Parathyroid adenoma (tissue), 2 donors: ENCODE measurements around the gene LNP1.

Experiments
- H2AFZ ChIP-seq: fragments of 300-600 bp; sonication (generic); one replicate; pipeline ENCODE4 v1.7.0; 2017; ENCODE audit warnings: antibody characterized with exemption, mild to moderate bottlenecking
- H3K27ac ChIP-seq: fragments of 300-600 bp; sonication (generic); one replicate; pipeline ENCODE4 v1.7.0; 2017
- H3K27me3 ChIP-seq: fragments of 300-600 bp; sonication (generic); one replicate; pipeline ENCODE4 v1.7.0; 2017; ENCODE audit warnings: low read length; ENCODE audit not compliant: control insufficient read depth, insufficient read depth
- H3K36me3 ChIP-seq: fragments of 300-600 bp; sonication (generic); one replicate; pipeline ENCODE4 v1.7.0; 2017; ENCODE audit warnings: low read length; ENCODE audit not compliant: control insufficient read depth, insufficient read depth
- H3K4me1 ChIP-seq: fragments of 300-600 bp; sonication (generic); one replicate; pipeline ENCODE4 v1.7.0; 2017; ENCODE audit warnings: control low read depth
- H3K4me2 ChIP-seq: fragments of 300-600 bp; sonication (generic); one replicate; pipeline ENCODE4 v1.7.0; 2017; ENCODE audit warnings: low read length
- H3K4me3 ChIP-seq: fragments of 300-600 bp; sonication (generic); one replicate; pipeline ENCODE4 v1.7.0; 2017; ENCODE audit warnings: low read depth, low read length
- H3K79me2 ChIP-seq: fragments of 300-600 bp; sonication (generic); one replicate; pipeline ENCODE4 v1.7.0; 2017; ENCODE audit warnings: control low read depth
- H3K9ac ChIP-seq: fragments of 300-600 bp; sonication (generic); one replicate; pipeline ENCODE4 v1.7.0; 2017; ENCODE audit warnings: mild to moderate bottlenecking
- H3K9me3 ChIP-seq: fragments of 300-600 bp; sonication (generic); one replicate; pipeline ENCODE4 v1.7.0; 2017; ENCODE audit warnings: low read length; ENCODE audit not compliant: control insufficient read depth
- TF ChIP-seq, protein P1 (sequence below): fragments of 300-600 bp; sonication (generic); IDR thresholded peaks from one replicate; pipeline ENCODE4 v1.7.0; 2017; ENCODE audit warnings: antibody characterized with exemption, mild to moderate bottlenecking
- donor health status: primary hyperparathyroidism.

LNP1 gene

DNA sequence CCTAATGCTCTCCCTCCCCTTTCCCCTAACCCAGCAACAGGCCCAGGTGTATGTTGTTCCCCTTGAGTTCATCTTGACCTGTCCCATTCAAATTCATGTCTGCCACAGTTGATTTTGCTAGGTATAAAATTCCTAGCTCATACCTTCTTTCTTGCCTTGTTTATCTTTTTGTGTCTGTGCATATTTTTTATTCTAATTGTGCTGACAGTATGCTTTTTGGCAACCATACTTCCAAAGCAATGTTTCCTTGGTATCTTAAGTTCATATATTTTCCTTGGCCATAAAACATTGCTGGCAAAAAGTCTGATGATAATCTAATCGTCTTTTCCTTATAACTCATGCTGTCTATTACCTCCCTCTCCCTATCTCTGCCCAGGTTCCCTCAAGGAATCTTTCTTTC lies 15.5 kb downstream of the LNP1 start:
- no peaks in the 10 kb centered on the region for H3K36me3 ChIP-seq
- no peak overlapping the region for H3K27ac ChIP-seq
- H3K27me3 ChIP-seq = no peaks in the 10 kb centered on the region
- H3K4me1 ChIP-seq = no peaks in the 10 kb centered on the region
- H3K4me2 ChIP-seq = no peak overlapping the region
- no peak overlapping the region for H3K9ac ChIP-seq
- H3K79me2 ChIP-seq = no peaks in the 10 kb centered on the region
- TF ChIP-seq, protein P1, sequence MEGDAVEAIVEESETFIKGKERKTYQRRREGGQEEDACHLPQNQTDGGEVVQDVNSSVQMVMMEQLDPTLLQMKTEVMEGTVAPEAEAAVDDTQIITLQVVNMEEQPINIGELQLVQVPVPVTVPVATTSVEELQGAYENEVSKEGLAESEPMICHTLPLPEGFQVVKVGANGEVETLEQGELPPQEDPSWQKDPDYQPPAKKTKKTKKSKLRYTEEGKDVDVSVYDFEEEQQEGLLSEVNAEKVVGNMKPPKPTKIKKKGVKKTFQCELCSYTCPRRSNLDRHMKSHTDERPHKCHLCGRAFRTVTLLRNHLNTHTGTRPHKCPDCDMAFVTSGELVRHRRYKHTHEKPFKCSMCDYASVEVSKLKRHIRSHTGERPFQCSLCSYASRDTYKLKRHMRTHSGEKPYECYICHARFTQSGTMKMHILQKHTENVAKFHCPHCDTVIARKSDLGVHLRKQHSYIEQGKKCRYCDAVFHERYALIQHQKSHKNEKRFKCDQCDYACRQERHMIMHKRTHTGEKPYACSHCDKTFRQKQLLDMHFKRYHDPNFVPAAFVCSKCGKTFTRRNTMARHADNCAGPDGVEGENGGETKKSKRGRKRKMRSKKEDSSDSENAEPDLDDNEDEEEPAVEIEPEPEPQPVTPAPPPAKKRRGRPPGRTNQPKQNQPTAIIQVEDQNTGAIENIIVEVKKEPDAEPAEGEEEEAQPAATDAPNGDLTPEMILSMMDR = no peak
- H3K9me3 ChIP-seq = no peaks in the 10 kb centered on the region
- H3K4me3 ChIP-seq = no peak overlapping the region
- H2AFZ ChIP-seq = no peak overlapping the region

DNA sequence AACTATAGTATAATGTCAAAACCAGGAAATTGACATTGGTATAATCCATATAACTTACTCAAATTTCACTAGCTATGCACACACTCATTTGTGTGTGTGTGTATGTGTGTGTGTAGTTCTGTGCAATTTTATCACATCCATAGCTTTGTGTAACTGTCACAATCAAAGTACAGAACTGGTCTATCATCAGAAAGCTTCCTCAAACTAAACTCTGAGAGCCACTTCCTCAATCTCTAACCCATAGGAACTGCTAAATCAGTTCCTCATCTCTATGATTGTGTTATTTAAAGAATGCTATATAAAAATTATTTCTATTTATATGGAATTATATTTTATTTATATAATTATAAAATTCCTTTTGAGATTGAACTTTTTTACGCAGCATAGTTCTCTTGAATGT lies 18.1 kb downstream of the LNP1 start:
- Histone ChIP-seq H3K9ac (no peak overlapping the region), H3K4me2 (no peak overlapping the region), H2AFZ (no peak overlapping the region), H3K9me3 (no peaks in the 10 kb centered on the region), H3K4me1 (no peaks in the 10 kb centered on the region), H3K27ac (no peak overlapping the region), H3K4me3 (no peak overlapping the region), H3K27me3 (no peaks in the 10 kb centered on the region), H3K79me2 (no peaks in the 10 kb centered on the region), H3K36me3 (no peaks in the 10 kb centered on the region)
- TF ChIP-seq, protein P1 = no peak

DNA sequence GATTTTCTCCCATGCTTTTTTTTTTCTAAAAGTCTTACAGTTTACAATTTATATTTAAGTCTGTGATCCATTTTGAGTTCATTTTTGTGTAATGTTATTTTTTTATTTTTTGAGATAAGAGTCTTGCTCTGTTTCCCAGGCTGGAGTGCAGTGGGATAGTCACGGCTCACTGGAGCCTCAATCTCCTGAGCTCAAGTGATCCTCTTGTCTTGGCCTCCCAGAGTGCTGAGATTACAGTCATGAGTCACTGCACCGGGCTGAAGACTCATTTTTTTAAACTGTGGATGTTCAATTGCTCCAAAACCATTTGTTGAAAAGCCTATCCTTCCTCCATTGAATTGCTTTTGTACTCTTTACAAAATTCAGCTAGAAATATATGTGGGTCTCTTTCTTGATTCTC lies 19.5 kb downstream of the LNP1 start:
- TF ChIP-seq, protein P1 = no peak
- no peaks in the 10 kb centered on the region for H3K27me3 ChIP-seq
- H3K4me2 ChIP-seq = no peak overlapping the region

DNA sequence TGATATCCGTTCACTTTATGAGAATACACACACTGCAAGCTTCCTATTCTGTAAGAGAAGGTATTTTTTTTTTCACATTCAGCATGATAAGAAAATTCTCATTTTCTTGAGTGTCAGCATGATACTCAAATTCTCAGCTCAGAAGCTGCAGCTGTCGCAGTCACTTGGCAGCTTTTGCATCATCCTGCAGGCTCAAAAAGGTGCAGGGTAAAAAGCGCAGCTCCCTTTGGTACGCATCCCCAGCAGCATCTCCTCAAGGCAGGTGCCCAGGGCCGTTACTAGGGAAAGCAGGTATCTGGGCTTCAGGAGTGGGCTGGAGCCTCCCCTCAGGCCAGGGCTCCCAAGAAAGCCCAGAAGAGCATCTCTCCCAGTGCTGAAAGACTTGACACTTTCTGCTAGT lies 22.3 kb downstream of the LNP1 start:
- H3K9ac ChIP-seq = no peak overlapping the region
- no peaks in the 10 kb centered on the region for H3K4me1 ChIP-seq
- no peak overlapping the region for H2AFZ ChIP-seq
- TF ChIP-seq, protein P1 = no peak
- H3K79me2 ChIP-seq = no peaks in the 10 kb centered on the region
- no peaks in the 10 kb centered on the region for H3K27me3 ChIP-seq
- H3K4me3 ChIP-seq = no peak overlapping the region
- H3K27ac ChIP-seq = no peak overlapping the region
- no peaks in the 10 kb centered on the region for H3K36me3 ChIP-seq
- no peak overlapping the region for H3K4me2 ChIP-seq
- H3K9me3 ChIP-seq = no peaks in the 10 kb centered on the region

More for the DNA sequence above, 19.5 kb downstream of the LNP1 start:
- Histone ChIP-seq H3K27ac (no peak overlapping the region), H3K36me3 (no peaks in the 10 kb centered on the region), H3K9me3 (no peaks in the 10 kb centered on the region), H3K9ac (no peak overlapping the region), H3K4me1 (no peaks in the 10 kb centered on the region), H3K79me2 (no peaks in the 10 kb centered on the region), H3K4me3 (no peak overlapping the region), H2AFZ (no peak overlapping the region)

DNA sequence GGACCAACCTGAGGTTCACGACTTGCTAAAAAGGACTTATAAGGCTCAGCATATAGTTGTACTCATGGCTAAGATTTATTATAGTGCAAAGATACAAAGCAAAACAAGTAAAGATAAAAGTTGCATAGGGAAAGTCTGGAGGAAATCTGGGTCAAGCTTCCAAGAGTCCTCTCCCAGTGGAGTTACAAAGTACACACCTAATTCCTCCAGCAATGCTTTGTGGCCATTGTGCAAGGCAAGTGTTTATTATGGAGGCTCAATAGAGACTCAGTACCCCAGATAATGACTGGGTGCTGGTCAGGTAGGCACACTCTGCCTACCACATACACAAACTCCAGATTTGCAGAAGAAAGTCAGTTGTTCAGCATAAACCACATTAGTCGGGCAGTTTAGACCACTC lies 22.9 kb downstream of the LNP1 start:
- Histone ChIP-seq H2AFZ (no peak overlapping the region), H3K36me3 (no peaks in the 10 kb centered on the region), H3K4me2 (no peak overlapping the region), H3K4me1 (no peaks in the 10 kb centered on the region), H3K9ac (no peak overlapping the region), H3K79me2 (no peaks in the 10 kb centered on the region), H3K9me3 (no peaks in the 10 kb centered on the region), H3K27me3 (no peaks in the 10 kb centered on the region), H3K27ac (no peak overlapping the region), H3K4me3 (no peak overlapping the region)
- TF ChIP-seq, protein P1 = no peak
